IPS-NIHi7 (cell line): ENCODE data around the gene CABP7.
"Not testable (repeated sequence)": the region's sequence is repeated elsewhere in the genome, so short reads cannot be mapped to it uniquely, and the experiment has no call there.

Experiments used
- DNase-seq: peaks from one replicate; pipeline ENCODE4 v3.0.0; 2012; ENCODE audit warnings: mixed read lengths; ENCODE audit errors: extremely low spot score

Gene CABP7

DNA sequence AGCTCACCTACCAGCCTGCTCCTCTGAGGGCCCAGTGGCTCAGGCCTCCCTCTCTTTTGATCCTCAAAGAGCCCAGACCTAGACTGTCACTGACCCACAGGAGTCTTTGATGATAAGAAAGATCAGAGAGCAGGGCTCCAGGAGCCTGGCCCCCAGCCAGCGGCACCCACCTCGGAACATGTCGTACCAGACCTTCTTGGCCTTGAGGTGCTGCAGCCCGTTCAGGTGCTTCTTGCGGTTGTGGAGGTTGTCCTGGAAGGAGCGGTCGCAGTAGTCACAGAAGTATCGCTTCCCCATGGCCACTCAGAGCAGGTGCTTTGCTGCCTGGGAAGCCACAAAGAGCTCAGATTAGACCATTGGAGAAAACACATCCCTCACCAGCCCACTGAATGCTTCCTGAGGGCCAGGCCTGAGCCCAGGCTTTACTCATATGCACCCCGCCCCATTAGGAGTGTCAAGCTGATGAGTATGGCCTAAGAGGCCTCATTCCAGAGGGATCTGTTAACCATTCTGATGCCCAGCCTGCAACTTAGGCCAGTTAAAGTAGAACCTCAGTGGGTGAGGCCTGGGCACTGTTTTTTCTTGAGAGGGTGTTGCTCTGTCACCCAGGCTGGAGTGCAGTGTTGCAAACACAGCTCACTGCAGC, 28.6 kb downstream of the CABP7 start:
- no peak for DNase-seq

DNA sequence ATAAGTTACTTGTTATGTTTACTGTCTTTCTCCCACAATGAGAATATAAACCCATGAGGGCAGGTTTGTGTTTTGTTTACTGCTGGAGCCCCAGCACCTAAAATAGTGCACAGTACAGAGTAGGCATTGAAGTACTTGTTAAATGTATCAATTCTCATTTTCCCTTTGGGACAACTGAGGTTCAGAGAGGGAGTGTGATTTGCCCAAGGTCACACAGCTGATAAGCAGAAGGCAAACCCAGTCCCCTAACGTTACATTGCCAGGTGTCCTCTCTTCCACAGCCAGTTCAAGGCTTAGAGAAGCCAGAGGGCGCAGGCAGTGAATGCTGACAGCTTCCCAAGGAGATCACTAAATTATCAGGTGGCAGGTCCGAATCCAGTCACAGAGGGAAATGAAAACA, 30.2 kb downstream of the CABP7 start:
- DNase-seq, result no peak

DNA sequence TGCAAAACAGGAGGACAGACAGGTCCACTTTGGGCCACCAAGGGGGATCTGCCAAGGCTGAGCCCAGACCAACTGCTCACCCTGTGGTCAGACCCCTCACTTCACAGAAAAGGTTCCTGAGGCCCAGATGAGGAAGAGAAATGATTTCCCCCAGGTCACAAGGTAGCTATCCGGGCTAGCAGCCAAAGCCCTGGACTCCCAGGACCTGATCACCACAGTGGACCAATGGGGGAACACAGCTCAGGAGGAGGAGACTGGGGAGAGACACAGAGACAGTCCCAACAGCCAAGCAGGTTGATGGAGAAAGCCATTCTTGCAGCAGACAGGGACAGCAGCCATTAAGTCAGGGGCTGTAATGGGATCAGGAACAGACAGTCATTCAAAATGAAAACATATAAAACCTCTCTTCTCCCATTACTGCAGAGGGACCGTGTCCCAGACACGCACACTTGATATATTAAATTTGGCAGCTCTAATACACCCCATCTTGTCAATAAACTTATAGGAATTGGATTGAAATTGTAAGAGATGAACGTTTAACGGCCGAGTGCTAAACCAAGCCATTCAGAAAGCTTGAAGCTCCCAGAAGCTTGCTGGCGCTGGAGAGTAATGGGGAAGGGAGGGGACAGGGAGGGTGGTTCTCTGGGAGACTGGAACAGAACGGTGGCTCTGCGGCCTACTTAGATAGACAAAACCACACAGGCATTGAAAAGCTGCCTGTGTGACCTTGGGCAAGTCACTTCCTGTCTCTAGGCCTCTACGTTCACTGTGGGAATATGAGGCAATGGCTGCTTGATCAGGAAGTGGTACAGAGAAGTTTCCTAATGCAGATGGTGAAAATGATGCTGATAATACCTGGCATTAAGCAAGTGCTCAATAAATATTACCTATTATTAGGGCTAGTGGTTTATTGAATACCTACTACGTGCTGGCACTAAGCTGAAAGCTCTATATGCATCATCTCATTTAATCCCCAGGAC, 31.0 kb downstream of the CABP7 start:
- no peak for DNase-seq

DNA sequence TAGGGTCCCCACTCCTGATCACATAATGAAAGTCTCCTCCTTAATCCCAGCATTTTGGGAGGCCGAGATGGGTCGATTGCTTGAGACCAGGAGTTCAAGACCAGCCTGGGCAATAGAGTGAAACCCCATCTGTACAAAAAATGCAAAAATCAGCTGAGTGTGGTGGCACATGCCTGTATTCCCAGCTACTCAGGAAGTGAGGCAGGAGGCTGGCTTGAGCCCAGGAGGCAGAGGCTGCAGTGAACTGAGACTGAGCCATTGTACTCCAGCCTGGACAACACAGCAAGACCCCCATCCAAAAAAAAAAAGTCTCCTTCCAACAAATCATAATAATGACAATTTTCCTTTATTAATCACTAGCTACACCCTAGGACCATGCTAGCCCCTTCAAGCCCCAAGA, 31.9 kb downstream of the CABP7 start:
- no peak for DNase-seq

DNA sequence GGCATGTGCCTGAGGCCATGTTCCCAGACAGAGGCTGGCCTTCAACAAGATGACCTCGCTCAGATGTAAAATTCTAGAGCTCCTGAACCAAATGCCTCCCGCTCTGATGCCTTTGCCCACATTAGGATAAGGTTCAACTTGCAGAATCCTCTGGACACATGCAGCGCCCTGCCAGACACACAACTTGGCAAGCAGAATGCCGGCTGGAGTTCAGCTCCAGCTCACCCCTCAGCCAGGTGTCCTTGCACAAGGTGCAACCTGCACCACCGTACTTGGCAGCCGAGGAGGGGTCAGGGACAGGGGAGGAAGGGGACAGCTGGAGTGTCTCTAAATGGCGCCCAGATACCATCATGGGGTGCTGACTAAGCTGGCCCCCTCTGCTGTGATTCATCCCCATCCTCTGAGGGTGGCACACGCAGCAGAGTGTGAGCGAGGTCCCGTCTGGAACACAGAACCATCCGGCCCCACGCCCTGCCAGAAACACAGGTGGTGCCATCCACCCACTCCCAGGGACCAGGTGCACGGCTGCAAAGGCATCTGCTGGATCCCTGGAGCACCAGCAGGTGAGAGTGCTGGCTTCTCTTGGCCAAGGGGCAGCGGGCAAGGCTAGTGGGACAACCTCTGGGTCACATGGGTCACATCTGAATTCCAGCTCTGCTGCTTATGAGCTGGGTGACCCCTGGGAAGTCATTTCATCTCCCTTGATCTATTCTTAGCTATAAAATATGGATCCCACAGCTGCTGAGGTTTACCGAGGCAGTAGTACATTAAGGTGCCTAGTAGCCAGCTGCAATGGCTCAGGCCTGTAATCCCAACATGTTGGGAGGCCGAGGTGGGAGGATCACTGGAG, 34.2 kb downstream of the CABP7 start:
- no peak for DNase-seq

DNA sequence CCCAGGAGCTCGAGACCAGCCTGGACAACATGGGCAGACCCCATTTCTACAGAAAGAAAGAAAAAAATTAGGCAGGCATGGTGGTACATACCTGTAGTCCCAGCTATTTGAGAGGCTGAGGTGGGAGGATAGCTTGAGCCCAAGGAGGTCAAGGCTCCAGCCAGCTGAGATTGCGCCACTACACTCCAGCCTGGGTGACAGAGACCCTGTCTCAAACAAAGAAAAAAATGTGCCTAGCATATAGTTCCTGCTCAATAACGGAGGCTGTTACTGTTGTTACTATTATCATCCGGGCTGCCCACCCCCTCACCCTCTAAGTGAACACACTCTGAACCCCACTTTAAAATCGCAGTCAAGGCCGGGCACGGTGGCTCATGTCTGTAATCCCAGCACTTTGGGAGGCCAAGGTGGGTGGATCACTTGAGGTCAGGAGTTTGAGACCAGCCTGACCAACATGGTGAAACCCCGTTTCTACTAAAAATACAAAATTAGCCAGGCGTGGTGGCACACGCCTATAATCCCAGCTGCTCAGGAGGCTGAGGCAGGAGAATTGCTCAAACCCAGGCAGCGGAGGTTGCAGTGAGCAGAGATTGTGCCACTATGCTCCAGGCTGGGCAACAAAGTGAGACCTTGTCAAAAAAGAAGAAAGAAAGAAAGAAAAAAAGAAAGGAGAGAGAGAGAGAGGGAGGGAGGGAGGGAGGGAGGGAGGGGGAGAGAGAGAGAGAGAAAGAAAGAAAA, 35.0 kb downstream of the CABP7 start:
- DNase-seq, result not testable (repeated sequence)

DNA sequence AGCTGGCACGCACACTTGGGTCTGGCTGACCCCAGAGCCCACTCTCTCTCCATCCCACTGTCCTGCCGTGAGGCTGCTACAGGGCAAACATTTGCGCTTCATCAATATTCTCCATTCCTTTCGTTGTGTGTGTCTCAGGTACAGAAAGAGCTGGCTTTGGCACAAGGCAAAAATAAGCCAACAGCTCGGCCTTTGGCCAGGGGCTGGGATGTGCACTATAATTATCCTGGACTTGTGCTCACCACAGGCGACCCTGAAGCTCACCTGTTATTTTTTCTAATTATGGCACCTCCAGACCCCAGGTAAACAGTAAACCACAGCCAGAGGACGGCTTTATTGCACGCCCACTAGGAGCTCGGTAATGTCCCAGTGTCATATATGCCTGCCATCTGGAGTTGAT, 36.1 kb downstream of the CABP7 start:
- DNase-seq, result no peak

DNA sequence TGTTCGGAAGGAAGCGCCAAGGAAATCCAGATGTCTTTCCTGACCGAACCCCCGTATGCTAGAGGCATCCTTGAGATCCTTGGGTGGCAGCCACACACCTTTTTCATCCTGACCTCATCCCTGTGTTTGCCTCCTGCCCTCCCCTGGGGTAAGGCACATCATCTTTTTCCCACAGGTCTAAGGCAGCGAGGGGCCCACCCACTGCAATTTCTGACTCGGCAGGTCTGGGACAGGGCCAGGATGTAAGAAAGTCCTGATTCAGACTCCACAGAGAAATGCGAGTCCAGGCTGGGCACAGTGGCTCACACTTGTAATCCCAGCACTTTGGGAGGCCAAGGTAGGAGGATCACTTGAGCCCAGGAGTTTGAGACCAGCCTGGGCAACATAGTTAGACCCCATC, 36.5 kb downstream of the CABP7 start:
- no peak for DNase-seq

DNA sequence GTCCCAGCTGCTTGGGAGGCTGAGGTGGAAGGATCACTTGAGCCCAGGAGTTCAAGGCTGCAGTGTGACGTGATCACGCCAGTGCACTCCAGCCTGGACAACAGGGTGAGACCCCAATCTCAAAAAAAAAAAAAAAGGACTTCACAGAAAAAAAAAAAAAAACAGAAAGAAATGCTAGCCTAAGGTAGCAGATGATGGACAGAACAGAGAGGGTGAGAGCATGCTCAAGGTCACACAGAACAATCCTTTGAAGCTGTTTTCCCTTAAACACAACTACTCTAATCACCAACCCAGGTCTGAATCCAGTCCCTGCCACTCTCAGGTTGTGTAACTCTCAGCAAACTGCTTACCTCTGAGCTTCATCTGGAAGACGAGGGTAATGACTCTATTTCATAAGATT, 37.3 kb downstream of the CABP7 start:
- no peak for DNase-seq

DNA sequence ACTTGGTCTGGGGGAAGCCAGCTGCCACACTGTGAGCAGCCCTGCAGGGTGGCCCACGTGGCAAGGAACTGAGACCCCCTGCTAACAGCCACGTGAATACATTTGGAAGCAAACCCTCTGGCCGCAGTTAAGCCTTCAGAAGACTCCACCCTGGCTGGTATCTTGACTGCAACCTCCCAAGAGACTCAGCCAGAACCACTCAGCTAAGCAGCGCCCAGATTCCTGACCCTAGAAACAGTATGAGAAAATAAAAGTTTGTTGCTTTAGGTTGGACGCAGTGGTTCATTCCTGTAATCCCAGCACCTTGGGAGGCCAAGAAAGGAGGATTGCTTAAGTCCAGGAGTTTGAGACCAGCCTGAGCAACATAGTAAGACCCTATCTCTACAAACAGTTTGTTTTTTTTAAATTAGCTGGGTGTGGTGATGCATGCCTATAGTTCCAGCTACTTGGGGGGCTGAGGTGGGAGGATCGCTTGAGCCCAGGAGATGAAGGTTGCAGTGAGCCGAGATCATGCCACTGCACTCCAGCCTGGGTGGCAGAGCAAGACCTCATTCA, 38.3 kb downstream of the CABP7 start:
- DNase-seq, result no peak

DNA sequence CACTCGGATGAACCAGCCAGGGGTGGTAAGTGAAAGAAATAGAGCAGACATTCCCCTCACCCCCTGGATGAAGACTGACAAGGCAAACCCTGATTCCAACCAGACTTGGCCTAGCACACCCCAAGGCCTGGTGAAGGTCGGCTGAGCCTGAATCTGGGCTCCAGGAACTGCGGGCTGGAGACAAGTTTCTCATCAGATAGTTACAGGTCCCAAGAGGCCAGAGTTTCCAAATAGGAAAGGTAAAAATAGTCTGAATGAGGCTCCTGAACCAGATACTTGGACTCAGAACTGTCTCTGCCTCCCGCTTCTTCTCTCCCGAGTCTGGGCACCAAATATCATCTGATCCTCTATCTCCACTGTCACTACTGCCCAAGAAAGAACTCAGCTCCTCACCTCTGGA, 39.2 kb downstream of the CABP7 start:
- DNase-seq, result no peak

DNA sequence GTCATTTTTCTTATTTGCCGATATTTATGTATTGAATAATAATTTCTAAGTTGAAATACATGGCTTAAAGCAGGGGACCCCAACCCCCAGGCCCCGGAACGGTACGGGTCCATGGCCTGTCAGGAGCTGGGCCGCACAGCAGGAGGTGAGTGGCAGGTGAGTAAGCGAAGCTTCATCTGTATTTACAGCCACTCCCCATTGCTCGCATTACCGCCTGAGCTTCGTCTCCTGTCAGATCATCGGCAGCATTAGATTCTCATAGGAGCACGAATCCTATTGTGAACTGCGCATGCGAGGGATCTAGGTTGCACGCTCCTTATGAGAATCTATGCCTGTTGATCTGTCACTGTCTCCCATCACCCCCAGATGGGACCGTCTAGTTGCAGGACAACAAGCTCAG, 42.5 kb downstream of the CABP7 start:
- no peak for DNase-seq

DNA sequence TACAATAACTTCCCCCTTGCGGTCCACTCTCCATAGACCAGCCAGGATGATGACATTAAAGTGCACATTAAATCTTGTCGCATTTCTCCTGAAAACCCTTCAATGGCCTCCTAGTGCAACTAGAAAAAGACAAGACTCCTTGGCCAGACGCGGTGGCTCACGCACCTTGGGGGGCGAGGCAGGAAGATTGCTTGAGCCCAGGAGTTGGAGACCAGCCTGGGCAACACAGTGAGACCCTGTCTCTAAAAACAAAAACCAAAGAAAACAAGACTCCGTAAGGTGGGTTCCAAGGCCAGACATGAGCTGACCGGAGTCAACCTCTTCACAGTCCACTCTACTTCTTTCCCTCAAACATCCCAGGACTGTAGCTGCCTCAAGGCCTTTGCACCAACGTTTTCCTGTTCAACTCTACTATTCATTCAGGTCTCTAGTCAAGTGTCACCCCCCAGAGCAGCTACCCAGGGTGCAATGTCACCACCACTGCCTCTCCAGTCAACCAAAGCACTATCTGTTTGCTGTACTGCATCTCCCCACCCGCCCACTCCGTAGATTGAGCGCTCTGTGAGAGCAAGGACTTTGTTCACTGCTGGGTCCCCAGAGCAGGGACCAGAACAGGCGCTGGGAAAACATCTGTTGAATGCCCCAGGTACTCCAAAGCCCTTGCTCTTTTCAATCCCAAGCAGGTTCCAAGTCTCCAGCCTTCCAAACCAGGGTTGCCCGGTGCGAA, 46.3 kb downstream of the CABP7 start:
- DNase-seq, result no peak

DNA sequence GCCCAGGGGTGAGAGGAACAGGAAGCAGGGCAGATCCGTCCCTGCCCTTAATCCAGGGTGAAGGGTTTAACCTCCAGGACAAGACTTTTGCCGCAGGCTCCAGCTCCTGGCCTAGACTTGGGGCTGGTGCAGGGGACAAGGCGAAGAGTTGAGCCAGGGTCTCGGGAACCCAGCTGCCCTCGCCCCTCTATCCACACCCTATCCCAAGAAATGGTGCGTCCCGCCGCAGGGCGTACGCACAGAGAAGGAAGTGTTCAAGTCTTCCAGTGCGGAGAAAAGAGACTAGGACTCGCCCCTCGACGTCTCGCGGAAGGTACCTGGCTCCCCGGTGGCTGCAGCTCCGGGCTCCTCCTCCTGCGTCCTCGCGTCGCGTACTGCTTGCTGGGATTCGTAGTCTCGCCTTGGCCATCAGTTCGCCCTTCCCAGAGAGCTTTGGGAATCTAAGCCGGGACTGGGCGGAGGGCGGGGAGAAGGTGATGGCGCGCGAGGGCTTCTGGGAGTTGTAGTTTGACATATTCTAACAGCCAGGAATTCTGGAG, 46.9 kb downstream of the CABP7 start, which contains the start of gene ZMAT5:
TSS of gene ZMAT5 (minus strand) at position 376 of the 539 bp plus-strand sequence. CDS start 18,463 bp downstream, outside the sequence.
- peak; percentile 100 for DNase-seq

DNA sequence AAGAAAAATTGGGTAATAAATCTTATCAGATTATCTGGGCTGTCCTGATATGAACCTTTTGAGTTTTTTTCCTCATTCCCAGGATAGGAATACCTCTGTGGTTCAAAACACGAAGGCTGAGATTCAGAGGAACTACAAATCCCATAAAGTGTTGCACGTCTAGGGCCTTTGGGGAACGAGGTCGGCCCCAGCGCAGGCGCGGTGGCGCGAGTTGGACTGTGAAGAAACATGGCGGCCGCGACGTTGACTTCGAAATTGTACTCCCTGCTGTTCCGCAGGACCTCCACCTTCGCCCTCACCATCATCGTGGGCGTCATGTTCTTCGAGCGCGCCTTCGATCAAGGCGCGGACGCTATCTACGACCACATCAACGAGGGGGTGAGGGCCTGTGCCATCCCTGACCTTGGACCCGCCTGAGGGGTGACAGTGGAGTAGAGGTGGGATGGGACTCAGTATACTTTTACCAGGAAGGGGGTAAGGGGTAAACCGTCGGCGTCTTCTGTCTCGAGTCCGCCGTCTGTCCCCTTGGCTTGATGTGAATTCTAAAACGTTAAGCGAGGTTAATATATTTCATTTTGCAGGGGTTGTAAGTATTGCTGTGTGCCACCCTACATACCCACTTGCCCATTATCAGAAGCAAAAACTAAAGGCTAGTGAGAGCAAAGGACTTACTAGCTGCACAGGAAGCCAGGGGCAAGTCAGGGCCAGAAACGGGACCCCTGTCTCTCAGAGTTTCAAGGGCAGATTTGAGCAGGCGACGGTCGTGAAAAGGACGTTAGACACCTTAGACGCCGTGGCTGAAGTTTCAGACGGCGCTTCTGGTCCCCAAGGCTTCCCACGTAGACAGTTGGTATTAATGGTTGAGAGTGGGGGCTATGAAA, 47.6 kb downstream of the CABP7 start, which contains the start of gene UQCR10:
TSS of gene UQCR10 (plus strand) at position 199 of the 881 bp plus-strand sequence. CDS start at position 229, 30 bp downstream.
- peak; percentile 95 for DNase-seq

DNA sequence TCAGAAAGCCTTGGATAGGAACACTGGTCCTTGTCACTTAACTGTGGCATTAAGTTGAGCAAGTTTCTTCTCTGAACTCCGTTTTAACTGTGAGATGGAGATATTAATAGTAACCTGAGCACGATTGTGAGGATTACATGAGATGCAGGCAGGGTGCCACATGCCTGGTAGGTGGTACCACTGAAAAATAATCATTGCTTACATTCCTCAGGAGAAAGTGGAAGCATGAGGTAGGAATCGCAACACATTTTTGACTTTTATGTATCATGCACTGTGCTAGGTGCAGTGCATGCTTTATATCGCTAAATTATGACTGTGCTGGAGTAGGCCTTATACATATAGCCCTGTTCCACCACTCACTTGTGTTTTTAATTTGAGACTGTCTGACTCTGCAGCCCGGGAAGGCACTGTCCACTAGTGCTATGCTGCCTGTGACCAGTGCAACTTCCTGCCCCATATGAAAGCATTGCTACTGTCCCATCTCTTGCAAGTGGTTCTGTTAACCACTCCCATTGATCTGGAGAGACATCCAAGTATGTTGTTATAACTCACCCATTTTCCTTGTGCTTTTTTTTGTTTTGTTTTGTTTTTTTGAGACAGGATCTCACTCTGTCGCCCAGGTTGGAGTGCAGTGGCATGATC, 48.4 kb downstream of the CABP7 start:
- DNase-seq, result no peak

DNA sequence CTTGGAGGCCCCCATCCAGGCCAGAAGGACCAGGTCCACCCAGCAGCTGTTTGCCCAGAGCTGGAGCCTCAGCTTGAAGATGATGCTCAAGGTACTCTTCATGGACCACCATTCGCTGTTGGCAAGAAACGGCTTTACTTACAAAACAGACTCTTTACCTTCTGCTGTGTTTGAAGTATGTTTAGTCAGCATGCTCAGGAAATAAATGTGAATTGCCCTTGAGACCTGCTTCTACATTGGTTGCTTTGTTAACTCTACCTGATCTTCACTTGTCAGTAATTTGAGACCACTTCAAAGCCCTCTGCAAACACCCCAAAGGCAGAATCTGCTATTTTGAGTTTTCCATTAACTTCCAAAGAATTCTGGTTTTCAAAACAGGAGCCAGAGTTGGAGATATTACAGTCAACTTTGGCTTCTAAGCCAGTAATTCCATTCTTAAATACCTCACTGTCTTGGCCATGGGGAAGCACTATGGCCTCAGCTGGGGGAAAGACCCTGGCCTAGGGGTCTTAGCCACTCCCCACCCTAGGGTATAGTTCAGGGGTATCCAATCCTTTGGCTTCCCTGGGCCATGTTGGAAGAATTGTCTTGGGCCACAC, 50.0 kb downstream of the CABP7 start:
- DNase-seq, result no peak

DNA sequence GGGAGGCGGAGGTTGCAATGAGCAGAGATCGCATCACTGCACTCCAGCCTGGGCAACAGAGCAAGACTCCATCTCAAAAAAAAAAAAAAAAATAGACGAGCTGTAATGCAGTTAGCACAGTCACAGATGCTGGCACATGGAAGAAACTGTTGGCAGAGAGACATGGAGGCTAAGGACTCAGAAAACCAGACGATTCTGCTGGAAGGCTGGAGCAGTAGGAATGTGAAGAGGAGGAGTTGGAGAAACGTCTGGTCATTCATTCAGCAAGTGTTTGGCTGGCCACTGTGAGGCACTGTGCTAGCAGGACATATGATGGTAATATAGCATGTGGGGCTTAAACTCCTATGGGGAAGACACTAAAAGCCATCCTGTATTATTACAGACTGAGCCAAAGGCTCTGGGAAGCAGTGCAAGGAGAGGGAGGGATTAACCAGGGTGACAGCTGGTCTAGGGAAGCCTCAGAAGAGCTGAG, 52.4 kb downstream of the CABP7 start:
- peak; percentile 46 for DNase-seq
